HEK293T (cell line): ENCODE results near the gene TRIM36.

Source experiments
- CTCF ChIA-PET: fragments of 350-600 bp; formaldehyde crosslinking; extraction: SDS; loops from one replicate; lab custom pipeline; 2021; ENCODE audit warnings: antibody characterized with exemption, inconsistent platforms; lab: Yijun Ruan, JAX
- POLR2A ChIA-PET: fragments of 350-600 bp; formaldehyde crosslinking; extraction: SDS; loops from one replicate; lab custom pipeline; 2020; ENCODE audit warnings: antibody characterized with exemption, inconsistent platforms; lab: Yijun Ruan, JAX
- DNase-seq: peaks from one replicate; pipeline ENCODE4 v3.0.0; 2012; ENCODE audit warnings: mixed read lengths; ENCODE audit errors: extremely low spot score
- ARNT ChIP-seq: fragments of 450-650 bp; IDR thresholded peaks from 2 replicates; pipeline ENCODE4 v1.6.1; 2017; ENCODE audit warnings: mild to moderate bottlenecking
- BHLHE40 ChIP-seq: fragments of 450-650 bp; IDR thresholded peaks from 2 replicates; pipeline ENCODE4 v1.6.1; 2016; ENCODE audit warnings: mild to moderate bottlenecking, moderate library complexity, borderline replicate concordance
- CTBP1 ChIP-seq: fragments of 450-650 bp; IDR thresholded peaks from 2 replicates; pipeline ENCODE4 v1.6.1; 2016; ENCODE audit warnings: borderline replicate concordance
- ELF4 ChIP-seq: fragments of 450-650 bp; IDR thresholded peaks from 2 replicates; pipeline ENCODE4 v1.6.1; 2017; ENCODE audit warnings: antibody characterized with exemption
- FOXA1 ChIP-seq: fragments of 450-650 bp; IDR thresholded peaks from 2 replicates; pipeline ENCODE4 v1.6.1; 2016; ENCODE audit warnings: mild to moderate bottlenecking
- FOXK2 ChIP-seq: fragments of 450-650 bp; IDR thresholded peaks from 2 replicates; pipeline ENCODE4 v1.6.1; 2016; ENCODE audit warnings: mild to moderate bottlenecking
- FOXM1 ChIP-seq: fragments of 450-650 bp; IDR thresholded peaks from 2 replicates; pipeline ENCODE4 v1.6.1; 2017; ENCODE audit warnings: mild to moderate bottlenecking, borderline replicate concordance
- HDGF ChIP-seq: fragments of 450-650 bp; IDR thresholded peaks from 2 replicates; pipeline ENCODE4 v1.6.1; 2017; ENCODE audit warnings: antibody characterized with exemption, borderline replicate concordance
- L3MBTL2 ChIP-seq: fragments of 450-650 bp; conservative IDR thresholded peaks from 2 replicates; pipeline ENCODE4 v1.6.1; 2016; ENCODE audit warnings: mild to moderate bottlenecking
- LEF1 ChIP-seq: fragments of 450-650 bp; IDR thresholded peaks from 2 replicates; pipeline ENCODE4 v1.6.1; 2017; ENCODE audit warnings: mild to moderate bottlenecking, borderline replicate concordance
- NFRKB ChIP-seq: fragments of 450-650 bp; IDR thresholded peaks from 2 replicates; pipeline ENCODE4 v1.6.1; 2016; ENCODE audit warnings: mild to moderate bottlenecking, moderate library complexity
- SP1 ChIP-seq: fragments of 450-650 bp; IDR thresholded peaks from 2 replicates; pipeline ENCODE4 v1.6.1; 2017
- SUZ12 ChIP-seq: fragments of 450-650 bp; IDR thresholded peaks from 2 replicates; pipeline ENCODE4 v1.6.1; 2016; ENCODE audit warnings: mild to moderate bottlenecking
- TARDBP ChIP-seq: fragments of 450-650 bp; IDR thresholded peaks from 2 replicates; pipeline ENCODE4 v1.6.1; 2016
- ZNF384 ChIP-seq: fragments of 450-650 bp; IDR thresholded peaks from 2 replicates; pipeline ENCODE4 v1.6.1; 2016
- TF ChIP-seq, protein P1 (sequence below): fragments of 450-650 bp; IDR thresholded peaks from 2 replicates; pipeline ENCODE4 v1.6.1; 2016

Gene TRIM36

DNA sequence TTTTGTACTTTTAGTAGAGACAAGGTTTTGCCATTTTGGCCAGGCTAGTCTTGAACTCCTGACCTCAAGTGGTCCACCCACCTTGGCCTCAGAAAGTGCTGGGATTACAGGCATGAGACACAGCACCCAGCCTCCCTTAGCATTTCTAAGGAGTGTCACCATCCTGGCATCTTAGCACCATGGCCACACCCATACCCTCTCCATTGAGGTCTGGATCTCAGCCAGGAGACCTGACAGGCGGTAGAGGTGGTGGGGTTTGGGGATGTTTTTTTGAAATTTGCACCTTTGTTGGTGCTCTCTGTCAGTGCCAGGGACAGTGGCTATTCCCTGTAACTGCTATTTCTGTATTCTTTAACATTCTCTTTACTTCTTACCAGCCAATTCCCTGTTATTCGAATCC lies 72.5 kb downstream of the TRIM36 start:
- no peak for DNase-seq
- TF ChIP-seq ELF4 (no peak), FOXM1 (no peak), NFRKB (no peak), FOXK2 (no peak), ZNF384 (no peak), BHLHE40 (no peak), HDGF (no peak), SP1 (no peak), ARNT (no peak), CTBP1 (no peak), LEF1 (no peak), FOXA1 (no peak), L3MBTL2 (no peak), SUZ12 (no peak), TARDBP (no peak)
- TF ChIP-seq, protein P1, sequence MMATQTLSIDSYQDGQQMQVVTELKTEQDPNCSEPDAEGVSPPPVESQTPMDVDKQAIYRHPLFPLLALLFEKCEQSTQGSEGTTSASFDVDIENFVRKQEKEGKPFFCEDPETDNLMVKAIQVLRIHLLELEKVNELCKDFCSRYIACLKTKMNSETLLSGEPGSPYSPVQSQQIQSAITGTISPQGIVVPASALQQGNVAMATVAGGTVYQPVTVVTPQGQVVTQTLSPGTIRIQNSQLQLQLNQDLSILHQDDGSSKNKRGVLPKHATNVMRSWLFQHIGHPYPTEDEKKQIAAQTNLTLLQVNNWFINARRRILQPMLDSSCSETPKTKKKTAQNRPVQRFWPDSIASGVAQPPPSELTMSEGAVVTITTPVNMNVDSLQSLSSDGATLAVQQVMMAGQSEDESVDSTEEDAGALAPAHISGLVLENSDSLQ, result no peak
- CTCF ChIA-PET, result interaction anchor here (0.7 to 2.2 kb wide), 8 partner anchors 8 to 477 kb away, joined by 3 to 8 read pairs (median 5); no protein-coding TSS in a partner anchor
- POLR2A ChIA-PET, result no interaction called here

DNA sequence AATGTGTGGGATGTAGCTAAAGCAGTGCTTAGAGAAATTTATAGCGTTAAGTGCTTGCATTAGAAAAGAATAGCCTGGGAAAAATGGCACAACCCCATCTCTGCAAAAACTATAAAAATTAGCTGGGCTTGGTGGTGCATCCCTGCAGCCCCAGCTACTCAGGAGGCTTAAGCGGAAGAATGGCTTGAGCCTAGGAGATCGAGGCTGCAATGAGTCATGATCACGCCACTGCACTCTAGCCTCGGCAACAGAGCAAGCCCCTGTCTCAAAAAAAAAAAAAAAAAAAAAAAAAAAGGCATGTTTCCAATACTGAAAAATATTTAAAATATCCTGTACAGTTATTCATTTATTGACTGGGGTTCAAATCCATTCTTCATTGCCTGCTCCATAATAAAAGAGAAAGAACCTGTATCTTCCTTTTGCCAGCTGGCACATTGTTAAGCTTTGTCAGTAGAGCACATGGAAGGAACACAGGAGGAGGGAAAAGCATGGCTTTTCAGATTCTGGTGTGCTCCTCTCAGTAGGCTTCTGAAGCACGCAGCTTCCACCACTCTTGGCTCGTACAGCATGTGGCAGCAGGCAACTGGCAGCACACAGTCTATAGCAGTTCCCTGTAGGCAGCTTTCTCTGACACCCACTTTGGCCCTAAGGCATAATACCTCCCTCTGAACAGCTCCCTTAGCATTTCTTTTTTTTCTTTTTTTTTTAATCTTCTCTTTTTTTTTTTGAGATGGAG lies 73.5 kb downstream of the TRIM36 start:
- no peak for DNase-seq
- ChIA-PET CTCF (interaction anchor here (0.6 kb wide), 1 partner anchor 261 kb away, joined by 3 read pairs; no protein-coding TSS in a partner anchor), POLR2A (no interaction called here)

DNA sequence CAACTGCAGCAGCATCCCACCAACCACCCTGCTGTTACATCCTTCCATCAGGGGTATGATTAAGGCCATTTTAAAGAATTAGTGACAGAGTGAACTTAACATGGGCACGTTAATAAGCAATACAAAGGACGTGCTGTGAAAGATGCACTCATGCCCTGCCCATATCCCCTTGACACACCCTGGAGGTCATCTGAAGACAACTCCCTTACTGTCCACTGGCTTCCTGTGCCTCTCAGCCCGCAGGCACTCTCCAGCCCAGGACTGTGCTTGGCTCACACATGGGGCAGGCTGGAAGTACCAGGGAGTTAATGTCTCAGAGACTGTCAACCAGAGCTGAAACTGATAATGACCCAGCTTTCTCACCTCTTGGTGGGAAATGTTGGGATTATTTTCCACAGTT lies 81.8 kb downstream of the TRIM36 start:
- ChIA-PET POLR2A (no interaction called here), CTCF (no interaction called here)
- TF ChIP-seq LEF1 (no peak), SUZ12 (no peak), ZNF384 (no peak), FOXM1 (no peak), ARNT (no peak), L3MBTL2 (no peak), FOXK2 (no peak)
- TF ChIP-seq, protein P1, result no peak
- DNase-seq, result no peak

More for the DNA sequence above, 73.5 kb downstream of the TRIM36 start:
- TF ChIP-seq, protein P1, result no peak
- TF ChIP-seq SUZ12 (no peak), ZNF384 (no peak), HDGF (no peak), FOXA1 (no peak)

DNA sequence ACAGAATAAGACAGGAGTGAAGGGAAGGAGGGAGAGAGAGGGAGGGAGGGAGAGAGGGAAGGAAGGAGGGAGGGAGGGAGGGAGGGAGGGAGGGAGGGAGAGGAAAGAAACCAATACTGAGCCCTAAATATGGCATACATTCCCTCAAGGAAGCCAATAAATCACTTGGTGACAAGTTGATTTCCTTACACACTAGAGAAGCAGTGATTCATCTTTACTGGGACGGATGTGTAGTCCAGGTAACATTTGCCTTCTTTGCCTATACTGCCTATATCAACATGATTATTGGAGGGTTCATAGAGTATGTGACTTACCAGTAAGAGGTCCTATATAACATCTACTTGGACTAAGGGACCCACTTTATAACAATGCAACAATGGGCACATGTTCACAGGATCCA lies 83.2 kb downstream of the TRIM36 start:
- POLR2A ChIA-PET, result no interaction called here
- TF ChIP-seq ARNT, result no peak
- TF ChIP-seq CTBP1, result no peak
- TF ChIP-seq FOXK2, result no peak
- no peak for TF ChIP-seq TARDBP
- no peak for TF ChIP-seq SUZ12
- TF ChIP-seq ZNF384, result no peak
- TF ChIP-seq HDGF, result no peak
- no peak for TF ChIP-seq ELF4
- no peak for TF ChIP-seq FOXA1
- TF ChIP-seq FOXM1, result no peak
- TF ChIP-seq, protein P1, result no peak
- TF ChIP-seq SP1, result no peak
- no peak for TF ChIP-seq BHLHE40
- no peak for DNase-seq
- CTCF ChIA-PET, result no interaction called here

DNA sequence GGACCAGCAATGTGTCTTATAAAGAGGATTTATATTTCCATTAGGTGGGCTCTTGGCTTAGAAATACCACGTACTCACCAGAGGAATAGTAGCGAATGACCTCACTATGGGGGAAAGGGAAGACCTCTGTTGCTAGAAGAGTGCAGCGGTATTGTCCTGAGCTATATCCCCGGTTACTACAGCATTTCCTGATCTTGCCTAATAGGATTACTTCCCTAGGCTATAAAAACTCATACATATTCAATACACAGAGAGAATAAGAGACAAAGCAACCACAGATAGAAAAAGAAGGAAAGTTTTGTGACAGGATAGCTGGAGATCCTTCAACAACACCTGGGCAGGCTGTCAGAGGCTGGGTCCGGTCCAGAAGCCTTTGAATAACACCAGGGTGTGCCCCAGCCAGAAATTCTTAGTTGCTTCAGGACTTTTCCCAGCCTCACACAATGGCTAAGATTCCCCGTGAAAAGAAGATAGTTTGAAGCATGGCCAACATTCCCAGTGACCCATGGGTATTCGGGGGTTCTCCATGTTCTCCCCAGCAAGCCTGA lies 85.4 kb downstream of the TRIM36 start:
- DNase-seq, result no peak
- ChIA-PET POLR2A (no interaction called here), CTCF (no interaction called here)
- no peak for TF ChIP-seq TARDBP
- no peak for TF ChIP-seq FOXM1
- TF ChIP-seq NFRKB, result no peak
- TF ChIP-seq SUZ12, result no peak
- no peak for TF ChIP-seq SP1
- TF ChIP-seq LEF1, result no peak
